ENCODE results near the gene TRIM23.
"Not testable (repeated sequence)": the region's sequence is repeated elsewhere in the genome, so short reads cannot be mapped to it uniquely, and the experiment has no call there.

The TRIM23 gene

GRCh38 chr5:65624025-65624570 is at the start of gene TRIM23:
Gene TRIM23 (minus strand): TSS chr5:65624333. CDS start chr5:65624274, 59 bp downstream.
- DNase-seq (ENCODE audit: low spot score) = peak; percentile 98

DNA sequence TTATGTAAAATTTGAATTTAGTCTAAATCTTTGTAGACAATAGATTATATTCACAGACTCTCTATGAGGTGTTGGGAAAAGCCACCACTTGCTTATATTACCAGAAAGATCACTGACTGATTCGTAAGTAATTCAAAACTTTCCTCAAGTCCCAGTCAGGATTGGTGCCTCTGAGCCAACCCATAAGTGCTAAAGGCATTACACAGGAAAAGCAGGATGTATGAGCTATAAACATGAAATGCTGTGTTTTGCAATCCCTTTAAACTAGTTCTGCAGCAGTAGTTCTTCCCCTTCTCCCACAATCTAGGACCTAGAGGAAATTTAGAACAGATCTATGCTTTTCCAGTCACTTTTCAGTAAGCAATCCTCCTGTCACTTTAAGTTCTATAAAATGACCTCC is 48.7 kb upstream of the TRIM23 start:
- DNase-seq (ENCODE audit: low spot score) = no peak

DNA sequence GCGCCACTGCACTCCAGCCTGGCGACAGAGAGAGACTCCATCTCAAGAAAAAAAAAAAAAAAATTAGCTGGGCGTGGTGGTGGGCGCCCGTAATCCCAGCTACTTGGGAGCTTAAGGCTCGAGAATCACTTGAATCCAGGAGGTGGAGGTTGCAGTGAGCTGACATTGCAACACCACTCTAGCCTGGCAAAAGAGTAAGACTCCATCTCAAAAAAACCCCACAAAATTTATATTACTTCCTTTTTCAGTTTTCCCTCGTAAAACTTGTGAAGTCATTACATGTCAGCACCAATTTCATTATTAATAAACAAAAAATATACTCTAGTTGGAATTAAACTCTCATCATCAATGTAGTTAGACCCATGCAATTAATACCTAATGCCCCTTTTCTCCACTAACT is 44.6 kb upstream of the TRIM23 start:
- DNase-seq (ENCODE audit: low spot score) = no peak

- DNase-seq (ENCODE audit: low spot score) = no peak
Measured at GRCh38 chr5:65663804-65664521, 39.8 kb upstream of the TRIM23 start.

- no peak for DNase-seq (ENCODE audit: low spot score)
Measured at GRCh38 chr5:65654713-65655112, 30.6 kb upstream of the TRIM23 start.

- DNase-seq (ENCODE audit: low spot score) = no peak
Measured at GRCh38 chr5:65651144-65651543, 27.0 kb upstream of the TRIM23 start.

DNA sequence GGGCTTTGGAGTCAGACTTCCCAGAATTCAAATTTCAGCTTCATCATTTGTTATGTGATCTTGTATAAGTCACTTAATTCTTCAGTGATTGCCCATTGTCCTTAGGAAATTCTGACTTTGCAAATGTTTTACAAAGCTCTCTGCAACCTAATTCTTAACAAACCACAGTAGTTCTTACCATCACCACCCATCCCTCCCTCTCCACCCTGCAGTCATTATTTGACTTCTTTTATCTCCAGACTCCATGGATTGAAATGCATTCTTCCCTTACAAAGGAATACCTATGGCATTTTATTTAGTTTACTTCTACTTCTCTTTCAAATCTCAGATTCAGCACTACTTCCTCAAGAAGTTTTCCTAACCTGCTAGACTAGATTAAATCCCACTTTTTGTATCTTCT is 23.8 kb upstream of the TRIM23 start:
- no peak for DNase-seq (ENCODE audit: low spot score)

- DNase-seq (ENCODE audit: low spot score) = no peak
Measured at GRCh38 chr5:65646938-65647337, 22.8 kb upstream of the TRIM23 start.

- no peak for DNase-seq (ENCODE audit: low spot score)
Measured at GRCh38 chr5:65640240-65640639, 16.1 kb upstream of the TRIM23 start.

DNA sequence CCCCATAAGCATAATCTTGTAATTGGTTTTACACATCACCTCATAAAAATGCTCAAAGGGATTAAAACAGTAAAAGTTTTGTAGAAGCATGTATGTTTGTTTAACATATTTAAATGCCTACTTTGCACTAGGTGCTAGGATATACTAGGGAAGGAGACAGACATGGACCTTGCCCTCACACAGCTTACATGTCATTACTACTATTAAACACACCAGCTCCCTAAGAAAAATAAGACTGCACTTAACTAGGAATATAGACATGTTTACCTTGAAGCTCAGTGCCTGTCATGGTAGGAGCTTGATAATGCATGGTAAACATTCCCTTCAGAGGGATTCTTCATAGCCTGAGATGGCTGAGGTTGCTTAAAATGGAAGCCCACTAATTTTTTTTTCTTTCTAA is 6.8 kb upstream of the TRIM23 start:
- DNase-seq (ENCODE audit: low spot score) = no peak

- peak; percentile 15 for DNase-seq (ENCODE audit: low spot score)
Measured at GRCh38 chr5:65625743-65626142, 1.6 kb upstream of the TRIM23 start.

DNA sequence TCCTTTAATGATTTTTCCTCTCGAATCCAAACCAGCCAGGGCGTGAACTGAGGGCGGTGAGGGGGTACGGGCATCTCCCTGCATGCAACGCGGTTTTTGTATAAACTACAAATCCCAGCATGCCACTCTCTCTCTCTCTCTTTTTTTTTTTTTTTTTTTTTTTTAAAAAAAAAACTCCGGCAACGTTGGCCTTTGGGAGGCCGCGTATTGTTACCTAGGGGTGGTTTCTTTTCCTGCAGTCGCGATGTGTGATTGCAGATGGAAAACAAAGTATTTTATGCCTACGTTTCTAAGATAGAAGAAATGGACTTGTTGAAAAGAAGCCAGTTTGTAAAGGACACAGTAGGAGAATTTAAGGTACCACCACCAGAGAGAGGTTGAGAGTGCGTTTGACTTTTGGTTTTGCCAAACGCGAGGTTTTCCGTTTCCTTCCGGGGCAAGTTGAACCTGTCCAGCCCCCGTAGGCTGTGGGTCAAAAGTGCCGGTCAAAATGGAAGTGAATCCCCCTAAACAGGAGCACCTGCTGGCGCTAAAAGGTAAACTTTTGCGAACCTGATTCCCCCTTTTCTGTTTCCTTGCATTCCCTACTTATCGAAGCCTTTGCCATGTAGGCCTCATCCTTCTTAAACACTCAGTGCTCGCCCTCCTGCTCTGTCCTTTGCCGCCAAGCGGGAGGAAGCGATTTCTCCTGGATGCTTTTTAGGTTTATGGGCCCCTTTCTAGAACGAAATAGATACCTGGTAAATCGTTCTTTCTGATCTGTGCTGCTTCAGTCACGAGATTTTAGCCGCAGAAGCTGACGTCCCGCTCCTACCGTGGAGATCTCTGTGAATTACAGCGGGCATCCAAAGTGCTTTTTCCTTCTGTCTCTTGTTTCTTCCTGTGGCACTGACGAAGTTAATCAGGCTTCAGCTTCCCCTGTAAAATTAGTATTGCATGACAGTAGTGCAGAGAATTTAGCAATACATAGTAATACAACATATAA is 730 bp upstream of the TRIM23 start, which contains the start of the genes SHLD3 and TRAPPC13:
Gene SHLD3, plus strand, starts transcription at position 457 of the 985 bp plus-strand sequence. CDS start 4,561 bp downstream, outside the sequence.
Gene TRAPPC13, plus strand, starts transcription at position 457 of the 985 bp plus-strand sequence. Its CDS starts 34 bp downstream, at position 491.
- peak; percentile 91 for DNase-seq (ENCODE audit: low spot score)

DNA sequence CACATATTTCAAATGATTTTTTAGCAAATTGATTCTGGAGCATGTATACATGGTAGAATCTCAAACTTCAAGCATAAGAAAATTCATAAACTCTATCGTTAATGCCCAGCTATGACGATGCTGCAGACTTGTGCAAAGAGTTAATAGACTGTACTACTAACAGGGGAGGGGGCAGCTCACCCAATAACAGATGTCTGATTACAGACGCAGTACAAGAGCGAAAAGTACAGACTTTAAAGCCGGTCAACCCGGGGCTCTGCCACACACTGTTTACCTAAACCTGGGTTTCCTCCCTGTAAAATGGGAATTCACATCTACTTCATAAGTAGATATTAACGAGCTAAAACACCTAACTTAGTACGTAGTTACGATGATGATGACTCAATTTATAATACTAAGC is 651 bp downstream of the TRIM23 start:
- DNase-seq (ENCODE audit: low spot score) = no peak

GRCh38 chr5:65621961-65622360 is 2.2 kb downstream of the TRIM23 start:
- DNase-seq (ENCODE audit: low spot score) = not testable (repeated sequence)

- DNase-seq (ENCODE audit: low spot score) = no peak
Measured at GRCh38 chr5:65620021-65620420, 4.1 kb downstream of the TRIM23 start.

DNA sequence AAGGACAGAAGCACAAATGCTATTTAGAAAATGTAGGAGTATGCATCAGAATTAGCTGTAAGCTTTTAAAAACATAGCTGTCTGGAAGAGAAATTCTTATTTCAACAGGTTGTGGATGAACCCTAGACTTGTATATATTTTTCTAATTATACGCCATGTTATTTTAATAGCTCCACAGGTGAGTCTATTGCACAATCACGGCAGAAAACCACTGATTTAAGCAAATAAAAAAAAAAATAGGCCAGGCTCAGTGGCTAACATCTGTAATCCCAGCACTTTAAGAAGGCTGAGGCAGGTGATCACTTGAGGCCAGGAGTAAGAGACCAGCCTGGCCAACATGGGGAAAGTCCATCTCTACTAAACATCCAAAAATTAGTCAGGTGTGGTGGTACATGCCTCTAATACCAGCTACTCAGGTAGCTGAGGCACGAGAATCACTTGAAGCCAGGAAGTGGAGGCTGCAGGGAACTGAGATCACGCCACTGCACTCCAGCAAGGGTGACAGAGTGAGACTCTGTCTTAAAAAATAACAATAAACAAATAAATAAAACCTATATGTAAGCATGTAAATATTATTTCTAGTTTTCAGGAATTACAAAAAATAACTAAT is 11.7 kb downstream of the TRIM23 start:
- DNase-seq (ENCODE audit: low spot score) = no peak

DNA sequence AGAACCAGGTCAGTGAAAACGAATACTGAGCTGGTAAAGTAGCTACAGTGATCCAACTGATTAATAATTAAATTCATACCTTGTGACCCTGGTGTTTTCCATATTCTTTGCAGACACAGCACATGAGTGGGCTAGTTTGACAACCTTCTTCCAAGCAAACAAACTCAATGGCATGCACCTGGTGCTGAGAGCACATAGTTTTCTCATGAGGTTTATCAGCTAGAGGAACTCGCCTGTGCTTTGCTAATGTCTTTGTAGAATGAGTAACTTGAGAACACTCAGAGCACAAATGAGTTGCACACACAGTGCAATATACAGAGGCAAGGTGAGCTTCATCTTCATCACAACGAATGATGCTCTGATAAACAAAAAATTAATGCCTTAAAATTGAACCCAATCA is 12.6 kb downstream of the TRIM23 start:
- DNase-seq (ENCODE audit: low spot score) = no peak

DNA sequence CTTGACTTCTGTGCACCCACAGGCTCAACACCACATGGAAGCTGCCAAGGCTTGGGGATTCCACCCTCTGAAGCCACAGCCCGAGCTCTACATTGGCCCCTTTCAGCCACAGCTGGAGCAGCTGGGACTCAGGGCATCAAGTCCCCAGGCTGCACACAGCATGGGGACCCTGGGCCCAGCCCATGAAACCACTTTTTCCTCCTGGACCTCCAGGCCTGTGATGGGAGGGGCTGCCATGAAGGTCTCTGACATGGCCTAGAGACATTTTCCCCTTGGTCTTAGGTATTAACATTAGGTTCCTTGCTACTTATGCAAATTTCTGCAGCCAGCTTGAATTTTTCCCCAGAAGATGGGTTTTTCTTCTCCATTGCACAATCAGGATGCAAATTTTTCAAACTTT is 22.4 kb downstream of the TRIM23 start:
- not testable (repeated sequence) for DNase-seq (ENCODE audit: low spot score)

DNA sequence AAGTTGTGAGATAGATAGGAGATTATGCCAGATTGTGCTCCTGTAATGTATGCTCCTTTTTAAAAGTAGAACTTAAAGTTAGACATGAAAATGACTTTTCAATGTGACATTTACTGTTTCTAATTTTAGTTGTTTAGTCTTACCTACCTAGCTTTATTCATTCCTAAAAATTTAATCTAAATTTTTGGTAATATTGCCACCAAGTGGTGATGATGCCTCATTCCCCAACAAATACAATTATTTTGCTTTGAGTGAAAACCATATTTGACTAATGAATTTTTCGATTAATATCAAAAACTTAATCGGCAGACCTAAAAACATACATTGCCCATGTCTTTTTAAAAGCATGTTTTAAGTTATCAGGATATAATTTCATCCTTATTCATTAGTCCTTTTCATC is 35.4 kb downstream of the TRIM23 start:
- no peak for DNase-seq (ENCODE audit: low spot score)

- DNase-seq (ENCODE audit: low spot score) = no peak
Measured at GRCh38 chr5:65577141-65577540, 47.0 kb downstream of the TRIM23 start.

DNA sequence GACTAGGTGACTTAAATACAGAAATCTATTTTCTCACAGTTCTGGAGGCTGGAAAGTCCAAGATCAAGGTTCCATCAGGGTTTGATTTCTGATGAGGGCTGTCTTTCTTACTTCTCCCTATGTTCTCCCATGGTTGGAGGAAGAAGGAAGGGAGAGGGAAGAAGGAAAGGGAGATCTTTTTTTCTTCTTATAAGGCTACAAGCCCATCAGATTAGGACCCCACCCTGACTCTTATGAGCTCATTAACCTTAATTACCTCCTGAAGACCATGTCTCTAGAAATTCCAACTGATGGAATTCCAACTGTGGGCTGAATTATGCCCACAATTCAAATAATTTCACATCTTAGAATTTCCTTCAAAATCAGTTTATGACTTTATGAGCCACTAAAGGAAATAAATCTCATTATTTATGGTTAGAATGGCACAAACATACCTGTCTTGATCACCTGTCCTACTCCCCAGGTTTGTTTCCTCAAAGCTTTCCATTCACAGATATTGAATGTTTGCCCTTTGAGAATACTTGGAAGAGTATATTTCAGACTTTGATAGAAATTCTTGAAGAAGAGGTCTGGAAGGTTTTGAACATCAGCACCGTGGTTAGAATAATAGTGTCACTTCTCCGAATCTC is 53.4 kb downstream of the TRIM23 start:
- DNase-seq (ENCODE audit: low spot score) = no peak

- DNase-seq (ENCODE audit: low spot score) = no peak
Measured at GRCh38 chr5:65566505-65566904, 57.6 kb downstream of the TRIM23 start.

All from hematopoietic multipotent progenitor cell treated with erythropoietin and hydrocortisone succinate and interleukin-3 and kit ligand, for 17 days (in vitro differentiated cells).